Esophagus muscularis mucosa (tissue), 4 donors: ENCODE results near the gene FBXO21. TPM values are rescaled to one million over a fixed set of nuclear protein-coding genes. Genes with fewer than 3 reads are reported as not detected.
A peak's percentile ranks its signal among the peaks of the same experiment; 100 is the strongest.
"Not testable (repeated sequence)": the region's sequence is repeated elsewhere in the genome, so short reads cannot be mapped to it uniquely, and the experiment has no call there.

Experiments
- DNase-seq: peaks from one replicate; pipeline ENCODE4 v3.0.0-alpha.2; 2017; ENCODE audit errors: extremely low spot score
- H3K27ac ChIP-seq, 4 donors: fragments of 200-600 bp; sonication (generic); replicated peaks in 1 of 4; 1 replicate in 3 of 4; 2 replicates in 1 of 4; pipeline ENCODE4 v1.5.1; 2016 to 2019; ENCODE audit warnings: mild to moderate bottlenecking in 1 of 4
- H3K27me3 ChIP-seq, 4 donors: fragments of 200-600 bp; sonication (generic); one replicate each; pipeline versions ENCODE4 v1.5.1 to v1.6.0; 2016 to 2019
- H3K36me3 ChIP-seq, 4 donors: fragments of 200-600 bp; sonication (generic); one replicate each; pipeline ENCODE4 v1.5.1; 2016 to 2019
- H3K4me1 ChIP-seq, 4 donors: fragments of 200-600 bp; sonication (generic); one replicate each; pipeline ENCODE4 v1.5.1; 2016 to 2019
- H3K4me3 ChIP-seq, 4 donors: fragments of 200-600 bp; sonication (generic); 1 replicate in 2 of 4; 2 replicates in 2 of 4; pipeline ENCODE4 v1.5.1; 2016 to 2019; ENCODE audit warnings: mild to moderate bottlenecking in 4 of 4, moderate library complexity in 1 of 4
- H3K9me3 ChIP-seq, 4 donors: fragments of 200-600 bp; sonication (generic); 1 replicate in 3 of 4; 2 replicates in 1 of 4; pipeline ENCODE4 v1.5.1; 2016 to 2019
- EP300 ChIP-seq: sonication (generic); formaldehyde crosslinking; IDR thresholded peaks from one replicate; pipeline ENCODE4 v1.6.1; 2017; ENCODE audit warnings: antibody characterized with exemption
- POLR2A ChIP-seq: fragments of 450-650 bp; IDR thresholded peaks from one replicate; pipeline ENCODE4 v1.6.1; 2017; ENCODE audit warnings: antibody characterized with exemption, moderate library complexity, mild to moderate bottlenecking, low read depth
- POLR2AphosphoS5 ChIP-seq, 2 donors: sonication (generic); formaldehyde crosslinking; IDR thresholded peaks; one replicate each; pipeline ENCODE4 v1.6.1; 2017; ENCODE audit warnings: antibody characterized with exemption in 2 of 2
- WGBS: methylation state at CpG from one replicate; pipeline ENCODE4 v1.1.5; 2018; 5-methylcytosine and 5-hydroxymethylcytosine counted together
- intact Hi-C: fragments of 100-400 bp; cut with DNase I; formaldehyde crosslinking; loops from one replicate; pipeline ENCODE4 v1.15.1; 2023
- total RNA-seq, 4 donors: library from RNA; depleted of rRNA; stranded (reverse); fragments of >200 nt; gene quantifications; one replicate each; pipeline versions ENCODE4 v1.1.0 to v1.2.1, GENCODE V29; 2016
- TF ChIP-seq, protein P1 (sequence below), 3 experiments: fragments of 200-600 bp in 2 of 3; fragments of 450-650 bp in 1 of 3; sonication (generic) in 2 of 3; IDR thresholded peaks; one replicate each; pipeline ENCODE4 v1.5.1; 2017 to 2019; ENCODE audit warnings: antibody characterized with exemption in 3 of 3, mild to moderate bottlenecking in 2 of 3, moderate library complexity in 1 of 3

Gene FBXO21
- total RNA-seq, 4 donors from 2014 or later: 40.7 to 92.5 (median 70.2) TPM

DNA sequence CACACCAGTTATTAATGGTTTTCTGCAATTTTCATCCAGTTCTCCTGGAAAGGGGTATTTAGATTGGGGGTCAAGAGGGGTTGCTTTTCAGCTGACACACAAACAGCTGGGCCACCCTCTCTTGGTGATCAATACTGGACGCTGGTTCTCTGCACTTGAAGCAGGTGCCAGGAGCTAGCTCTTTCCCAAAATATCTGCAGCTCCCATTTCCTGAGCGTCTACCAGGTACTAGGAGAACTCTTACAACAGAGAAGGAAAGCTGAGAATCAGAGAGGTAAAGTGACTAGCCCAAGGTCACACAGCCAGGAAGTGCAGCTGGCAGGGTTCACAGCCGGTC lies 92.3 kb downstream of the FBXO21 start:
- H3K4me3 ChIP-seq: peak overlapping the region; percentile 58 to 68 (median 64)
- H3K36me3 ChIP-seq: no peaks in the 10 kb centered on the region
- H3K9me3 ChIP-seq: no peaks in the 10 kb centered on the region
- peaks cover 15 to 28% (median 21%) of the 10 kb centered on the region in 4 donors for H3K4me1 ChIP-seq
- peaks cover 0 to 78% (median 33%) of the 10 kb centered on the region in 4 donors for H3K27me3 ChIP-seq
- intact Hi-C loops: no loop called here
- 50% methylated on average over 3 of the region's 3 CpGs for WGBS
- TF ChIP-seq POLR2A: no peak
- TF ChIP-seq, protein P1, sequence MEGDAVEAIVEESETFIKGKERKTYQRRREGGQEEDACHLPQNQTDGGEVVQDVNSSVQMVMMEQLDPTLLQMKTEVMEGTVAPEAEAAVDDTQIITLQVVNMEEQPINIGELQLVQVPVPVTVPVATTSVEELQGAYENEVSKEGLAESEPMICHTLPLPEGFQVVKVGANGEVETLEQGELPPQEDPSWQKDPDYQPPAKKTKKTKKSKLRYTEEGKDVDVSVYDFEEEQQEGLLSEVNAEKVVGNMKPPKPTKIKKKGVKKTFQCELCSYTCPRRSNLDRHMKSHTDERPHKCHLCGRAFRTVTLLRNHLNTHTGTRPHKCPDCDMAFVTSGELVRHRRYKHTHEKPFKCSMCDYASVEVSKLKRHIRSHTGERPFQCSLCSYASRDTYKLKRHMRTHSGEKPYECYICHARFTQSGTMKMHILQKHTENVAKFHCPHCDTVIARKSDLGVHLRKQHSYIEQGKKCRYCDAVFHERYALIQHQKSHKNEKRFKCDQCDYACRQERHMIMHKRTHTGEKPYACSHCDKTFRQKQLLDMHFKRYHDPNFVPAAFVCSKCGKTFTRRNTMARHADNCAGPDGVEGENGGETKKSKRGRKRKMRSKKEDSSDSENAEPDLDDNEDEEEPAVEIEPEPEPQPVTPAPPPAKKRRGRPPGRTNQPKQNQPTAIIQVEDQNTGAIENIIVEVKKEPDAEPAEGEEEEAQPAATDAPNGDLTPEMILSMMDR (IDR thresholded peaks at IDR 0.05): no peak
- no peak for TF ChIP-seq EP300
- TF ChIP-seq POLR2AphosphoS5 (IDR thresholded peaks at IDR 0.05): no peak
- no peak overlapping the region for H3K27ac ChIP-seq
- DNase-seq: no peak

DNA sequence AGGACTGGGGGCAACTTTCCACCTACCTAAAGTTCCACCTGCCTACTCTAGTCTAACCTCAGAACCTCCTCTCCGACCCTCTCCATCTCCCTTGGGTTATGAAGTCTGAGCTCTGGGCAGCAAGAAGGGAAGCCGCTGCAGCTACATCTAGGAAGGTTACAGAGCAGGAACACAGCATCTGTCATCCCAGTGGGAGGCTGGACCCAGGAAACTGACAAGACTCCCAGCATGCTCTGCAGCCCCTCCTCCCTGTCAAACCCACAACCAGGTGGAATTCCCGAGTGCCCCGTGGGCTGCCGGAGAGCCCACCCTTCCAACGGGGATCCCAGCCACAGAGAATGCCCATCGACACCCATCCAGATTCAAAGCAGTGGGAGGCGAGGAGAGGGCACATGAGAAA lies 93.1 kb downstream of the FBXO21 start:
- H3K4me1 ChIP-seq: peaks cover 15 to 28% (median 21%) of the 10 kb centered on the region in 4 donors
- peaks cover 0 to 71% (median 30%) of the 10 kb centered on the region in 4 donors for H3K27me3 ChIP-seq
- no peak for DNase-seq

DNA sequence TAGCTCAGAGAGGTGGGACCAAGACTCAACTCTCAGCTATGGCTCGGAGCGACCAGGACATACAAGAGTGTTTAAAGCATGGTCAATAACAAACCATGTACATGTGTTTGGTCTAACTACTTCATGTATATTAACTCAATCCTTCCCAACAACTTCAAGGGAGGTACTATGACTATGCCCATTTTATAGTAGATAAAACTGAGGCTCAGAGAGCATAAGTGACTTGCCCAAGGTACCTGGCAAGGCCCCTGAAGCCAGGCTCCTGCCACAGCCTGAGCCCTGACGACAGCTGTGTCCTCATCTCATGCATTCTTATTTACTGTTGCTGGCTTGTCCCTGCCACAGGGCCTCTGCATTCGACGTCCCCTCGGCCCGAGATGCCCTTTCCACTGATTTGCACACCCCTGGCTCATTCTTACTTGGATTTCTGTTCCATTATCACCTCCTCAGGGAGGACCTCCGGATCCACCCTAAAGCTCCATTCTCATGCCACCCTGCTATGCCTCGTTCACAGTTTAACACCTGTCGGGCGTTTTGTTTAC lies 93.7 kb downstream of the FBXO21 start:
- DNase-seq: no peak
- H3K9me3 ChIP-seq: no peaks in the 10 kb centered on the region
- H3K27ac ChIP-seq: no peak overlapping the region
- H3K4me1 ChIP-seq: peaks cover 15 to 28% (median 21%) of the 10 kb centered on the region in 4 donors
- no peak overlapping the region for H3K4me3 ChIP-seq
- H3K27me3 ChIP-seq: peaks cover 0 to 65% (median 28%) of the 10 kb centered on the region in 4 donors
- WGBS: 77% methylated on average over 11 of the region's 11 CpGs
- H3K36me3 ChIP-seq: no peaks in the 10 kb centered on the region
- intact Hi-C loops: no loop called here
- TF ChIP-seq EP300 (no peak), POLR2AphosphoS5 (IDR thresholded peaks at IDR 0.05) (no peak), POLR2A (no peak)
- TF ChIP-seq, protein P1 (IDR thresholded peaks at IDR 0.05): no peak

More for the DNA sequence above, 93.1 kb downstream of the FBXO21 start:
- H3K4me3 ChIP-seq: no peak overlapping the region
- H3K9me3 ChIP-seq: no peaks in the 10 kb centered on the region
- intact Hi-C loops: no loop called here
- TF ChIP-seq POLR2A (no peak), EP300 (no peak), POLR2AphosphoS5 (IDR thresholded peaks at IDR 0.05) (no peak)
- TF ChIP-seq, protein P1 (IDR thresholded peaks at IDR 0.05): no peak
- WGBS: 40% methylated on average over 8 of the region's 8 CpGs
- H3K36me3 ChIP-seq: no peaks in the 10 kb centered on the region
- H3K27ac ChIP-seq: no peak overlapping the region

DNA sequence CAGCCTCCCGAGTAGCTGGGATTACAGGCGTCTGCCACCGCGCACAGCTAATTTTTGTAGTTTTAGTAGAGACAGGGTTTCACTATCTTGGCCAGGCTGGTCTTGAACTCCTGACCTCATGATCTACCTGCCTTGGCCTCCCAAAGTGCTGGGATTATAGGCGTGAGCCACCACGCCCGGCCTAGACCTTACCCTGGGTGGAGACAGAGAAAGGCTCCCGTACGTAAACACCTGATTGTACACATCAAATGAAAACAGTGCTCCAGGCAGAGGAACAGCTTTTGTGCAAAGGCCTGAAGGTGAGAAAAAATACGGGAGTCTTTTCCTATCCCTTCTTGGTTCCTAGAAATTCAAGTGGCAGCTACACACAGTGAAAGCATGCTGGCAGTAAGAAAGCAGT lies 95.1 kb downstream of the FBXO21 start:
- H3K9me3 ChIP-seq, H3K27ac ChIP-seq, intact Hi-C loops, DNase-seq, H3K36me3 ChIP-seq, H3K4me3 ChIP-seq: not testable (repeated sequence)
- 83% methylated on average over 10 of the region's 10 CpGs for WGBS
- peaks cover 0 to 53% (median 20%) of the 10 kb centered on the region in 4 donors for H3K27me3 ChIP-seq
- peaks cover 18 to 28% (median 22%) of the 10 kb centered on the region in 4 donors for H3K4me1 ChIP-seq

DNA sequence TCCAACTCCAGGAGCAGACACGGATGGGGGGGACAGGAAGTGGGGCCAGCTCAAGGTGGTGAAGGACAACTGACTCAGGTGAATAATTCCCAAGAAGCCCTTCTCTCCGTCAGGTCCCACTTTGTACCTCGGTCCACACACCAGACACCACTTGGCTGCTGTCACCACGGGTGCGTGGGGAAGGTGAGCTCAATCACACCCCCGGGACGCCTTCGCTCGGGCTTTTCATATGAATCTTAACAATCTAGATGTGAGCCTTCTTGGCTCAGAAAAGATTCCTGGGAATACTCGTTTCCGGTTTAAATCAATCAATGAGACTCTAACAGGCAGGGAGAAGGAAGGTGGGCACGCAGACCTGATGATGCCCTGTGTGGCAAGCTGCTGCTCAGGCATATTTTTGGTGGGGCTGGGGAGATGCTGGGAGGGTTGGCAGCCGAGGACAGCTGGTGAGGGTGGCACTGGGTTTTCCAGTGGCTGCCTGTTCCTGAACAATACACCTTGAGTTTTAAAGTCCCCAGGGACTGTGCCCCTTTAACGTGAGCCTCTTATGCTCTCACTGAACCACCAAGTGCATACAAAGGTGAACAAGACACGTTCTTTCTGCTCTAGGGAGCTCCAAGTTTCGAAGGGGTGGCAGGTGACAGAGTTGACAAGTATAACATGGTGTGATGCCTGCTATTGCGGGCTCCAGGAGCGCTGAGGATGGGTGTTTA lies 96.2 kb downstream of the FBXO21 start:
- Histone ChIP-seq H3K36me3 (no peaks in the 10 kb centered on the region), H3K27ac (no peak overlapping the region), H3K4me3 (no peak overlapping the region), H3K27me3 (peaks cover 0 to 41% (median 14%) of the 10 kb centered on the region in 4 donors), H3K4me1 (peaks cover 10 to 17% (median 12%) of the 10 kb centered on the region in 4 donors), H3K9me3 (peaks cover 0 to 11% (median 5%) of the 10 kb centered on the region in 4 donors)
- no peak for TF ChIP-seq POLR2AphosphoS5 (IDR thresholded peaks at IDR 0.05)
- TF ChIP-seq POLR2A: no peak
- no peak for TF ChIP-seq EP300
- TF ChIP-seq, protein P1 (IDR thresholded peaks at IDR 0.05): no peak
- WGBS: 57% methylated on average over 18 of the region's 18 CpGs
- DNase-seq: no peak
- intact Hi-C loops: no loop called here
